Fibroblast of skin of right biceps (primary cell): Measurements from ENCODE around the gene RPS6KA4.
"Not testable (repeated sequence)": the region's sequence is repeated elsewhere in the genome, so short reads cannot be mapped to it uniquely, and the experiment has no call there.

Experiments used
- DNase-seq: peaks from one replicate; pipeline ENCODE4 v3.0.0-alpha.2; 2013

Gene RPS6KA4

GRCh38 chr11:64391839-64392238 lies 32.9 kb downstream of the RPS6KA4 start:
- no peak for DNase-seq

GRCh38 chr11:64395545-64396078 lies 36.6 kb downstream of the RPS6KA4 start:
- DNase-seq: no peak

- peak; percentile 30 for DNase-seq
These were observed 37.2 kb downstream of the RPS6KA4 start for GRCh38 chr11:64396079-64396591.

GRCh38 chr11:64400102-64400501 lies 41.1 kb downstream of the RPS6KA4 start:
- DNase-seq: no peak

GRCh38 chr11:64400667-64401066 lies 41.7 kb downstream of the RPS6KA4 start:
- DNase-seq: no peak

GRCh38 chr11:64401775-64402174 lies 42.8 kb downstream of the RPS6KA4 start:
- DNase-seq: no peak

GRCh38 chr11:64403106-64403505 lies 44.1 kb downstream of the RPS6KA4 start:
- DNase-seq: no peak

- DNase-seq: no peak
These were observed 47.4 kb downstream of the RPS6KA4 start for GRCh38 chr11:64406221-64406946.

- no peak for DNase-seq
These were observed 48.3 kb downstream of the RPS6KA4 start for GRCh38 chr11:64407221-64407620.

GRCh38 chr11:64407630-64408029 lies 48.7 kb downstream of the RPS6KA4 start:
- DNase-seq: no peak

- no peak for DNase-seq
These were observed 50.3 kb downstream of the RPS6KA4 start for GRCh38 chr11:64409278-64409677.

GRCh38 chr11:64409707-64410403 lies 50.9 kb downstream of the RPS6KA4 start:
- DNase-seq: no peak

- DNase-seq: no peak
These were observed 51.4 kb downstream of the RPS6KA4 start for GRCh38 chr11:64410404-64410734.

- no peak for DNase-seq
These were observed 54.5 kb downstream of the RPS6KA4 start for GRCh38 chr11:64413417-64413816.

- DNase-seq: no peak
These were observed 56.3 kb downstream of the RPS6KA4 start for GRCh38 chr11:64415286-64415685.

- DNase-seq: no peak
These were observed 57.2 kb downstream of the RPS6KA4 start for GRCh38 chr11:64415996-64416728.

- DNase-seq: not testable (repeated sequence)
These were observed 59.3 kb downstream of the RPS6KA4 start for GRCh38 chr11:64418233-64418632.

- no peak for DNase-seq
These were observed 60.4 kb downstream of the RPS6KA4 start for GRCh38 chr11:64419257-64419790.

GRCh38 chr11:64419818-64420485 lies 61.0 kb downstream of the RPS6KA4 start:
- peak; percentile 50 for DNase-seq
